Epithelial cell of alveolus of lung (primary cell): Measurements from ENCODE around the gene PMF1. TPM values are rescaled to one million over a fixed set of nuclear protein-coding genes. Genes with fewer than 3 reads are reported as not detected.

ENCODE experiments used
- total RNA-seq: library from RNA; depleted of rRNA; stranded (reverse); fragments of >200 nt; gene quantifications from 2 replicates; pipeline ENCODE4 v1.2.1, GENCODE V29; 2015

Gene PMF1
- 53.4 and 80.4 TPM in 2 replicates for total RNA-seq

GRCh38 chr1:156212833-156213643 is at the start of gene PMF1:
Gene PMF1, plus strand, starts transcription at chr1:156213007. Its CDS starts 9 bp downstream, at chr1:156213016.

GRCh38 chr1:156193488-156194299 is 19.1 kb upstream of the PMF1 start, which contains the start of gene SLC25A44:
Gene SLC25A44, plus strand, starts transcription at chr1:156194104. Its CDS starts 5,744 bp downstream, at chr1:156199848.

GRCh38 chr1:156241926-156242325 is 29.1 kb downstream of the PMF1 start, which contains the start of gene BGLAP:
Gene BGLAP, plus strand, starts transcription at chr1:156242184. Its CDS starts 48 bp downstream, at chr1:156242232.

GRCh38 chr1:156247460-156248322 is 34.9 kb downstream of the PMF1 start, which contains the start of gene PAQR6:
Gene PAQR6, minus strand, starts transcription at chr1:156248056. Its CDS starts 1,325 bp downstream, at chr1:156246731.

GRCh38 chr1:156282479-156283222 is 69.8 kb downstream of the PMF1 start, which contains the start of gene SMG5:
Gene SMG5, minus strand, starts transcription at chr1:156282825. Its CDS starts 145 bp downstream, at chr1:156282680.

GRCh38 chr1:156284112-156284511 is 71.3 kb downstream of the PMF1 start, which contains the start of gene TMEM79:
Gene TMEM79, plus strand, starts transcription at chr1:156284325. Its CDS starts 902 bp downstream, at chr1:156285227.

Other genes with a start within 250 kb of the PMF1 start
- 118 and 139 TPM in 2 replicates for gene ARHGEF2, start 234.5 kb upstream of the PMF1 start, total RNA-seq
- gene SSR2, start 192.1 kb upstream of the PMF1 start, total RNA-seq, result 558 and 731 TPM in 2 replicates
- gene UBQLN4, start 159.2 kb upstream of the PMF1 start, total RNA-seq, result 14.3 and 20.0 TPM in 2 replicates
- gene LAMTOR2, start 158.2 kb upstream of the PMF1 start, total RNA-seq, result 68.6 and 87.1 TPM in 2 replicates
- gene RAB25, start 151.8 kb upstream of the PMF1 start, total RNA-seq, result 0.80 and 3.4 TPM in 2 replicates
- 7.0 and 15.8 TPM in 2 replicates for gene MEX3A, start 130.5 kb upstream of the PMF1 start, total RNA-seq
- gene LMNA, start 98.3 kb upstream of the PMF1 start, total RNA-seq, result 439 and 479 TPM in 2 replicates
- 0.65 and 0.88 TPM in 2 replicates for gene SEMA4A, start 59.4 kb upstream of the PMF1 start, total RNA-seq
- 11.6 and 15.2 TPM in 2 replicates for gene SLC25A44, start 18.9 kb upstream of the PMF1 start, total RNA-seq
- 1.2 TPM in 1 of 2 replicates, not detected in the other for gene BGLAP, start 29.2 kb downstream of the PMF1 start, total RNA-seq
- gene PAQR6, start 35.0 kb downstream of the PMF1 start, total RNA-seq, result 0.26 and 2.1 TPM in 2 replicates
- gene SMG5, start 69.8 kb downstream of the PMF1 start, total RNA-seq, result 36.1 and 46.6 TPM in 2 replicates
- 2.5 and 6.6 TPM in 2 replicates for gene TMEM79, start 71.3 kb downstream of the PMF1 start, total RNA-seq
- 82.5 and 103 TPM in 2 replicates for gene GLMP, start 82.7 kb downstream of the PMF1 start, total RNA-seq
- gene VHLL, start 86.3 kb downstream of the PMF1 start, total RNA-seq, result 5.3 TPM in 1 of 2 replicates, not detected in the other
- 205 and 349 TPM in 2 replicates for gene CCT3, start 125.3 kb downstream of the PMF1 start, total RNA-seq
- gene TSACC, start 125.5 kb downstream of the PMF1 start, total RNA-seq, result 0.65 TPM in 1 of 2 replicates, not detected in the other
- gene RHBG, start 156.2 kb downstream of the PMF1 start, total RNA-seq, result not detected in 2 replicates